OCI-LY1 (cell line): ENCODE results near the gene GTPBP3.
A peak's percentile ranks its signal among the peaks of the same experiment; 100 is the strongest.

Source experiments
- H2AFZ ChIP-seq: fragments of 200-600 bp; sonication (generic), shearing (Covaris generic); 2 replicates; pipeline ENCODE4 v1.6.0; 2014; ENCODE audit warnings: antibody characterized with exemption, mild to moderate bottlenecking, low read length
- H3F3A ChIP-seq: fragments of 200-600 bp; sonication (generic), shearing (Covaris generic); 2 replicates; pipeline ENCODE4 v1.6.0; 2014; ENCODE audit warnings: mild to moderate bottlenecking, antibody characterized with exemption, low read length, moderate library complexity; ENCODE audit not compliant: insufficient read depth
- H3K27ac ChIP-seq: fragments of 200-600 bp; sonication (generic); 2 replicates; pipeline ENCODE4 v1.5.1; 2014; ENCODE audit warnings: low read length, mixed run types, mild to moderate bottlenecking, low read depth; ENCODE audit not compliant: poor library complexity, severe bottlenecking
- H3K27me3 ChIP-seq: fragments of 200-600 bp; sonication (generic); 2 replicates; pipeline ENCODE4 v1.6.0; 2014; ENCODE audit warnings: antibody characterized with exemption, mild to moderate bottlenecking, low read length, moderate library complexity; ENCODE audit not compliant: insufficient read depth
- H3K36me3 ChIP-seq: fragments of 200-600 bp; sonication (generic); 2 replicates; pipeline ENCODE4 v1.6.1; 2014; ENCODE audit warnings: mild to moderate bottlenecking, antibody characterized with exemption, low read length, moderate library complexity, mixed read lengths; ENCODE audit not compliant: insufficient read depth
- H3K4me1 ChIP-seq: fragments of 200-600 bp; sonication (generic); 2 replicates; pipeline ENCODE4 v1.5.1; 2014; ENCODE audit warnings: mild to moderate bottlenecking, low read length, moderate library complexity; ENCODE audit not compliant: insufficient read depth, severe bottlenecking
- H3K4me2 ChIP-seq: fragments of 200-600 bp; sonication (generic), shearing (Covaris generic); 2 replicates; pipeline ENCODE4 v1.6.1; 2014; ENCODE audit warnings: low read length
- H3K4me3 ChIP-seq: fragments of 200-600 bp; sonication (generic); 2 replicates; pipeline ENCODE4 v1.5.1; 2014; ENCODE audit warnings: low read length, low read depth, mild to moderate bottlenecking, mixed read lengths; ENCODE audit not compliant: poor library complexity, severe bottlenecking
- H3K79me2 ChIP-seq: fragments of 200-600 bp; shearing (Covaris generic); 2 replicates; pipeline ENCODE4 v1.6.1; 2016; ENCODE audit warnings: mixed run types, low read length, mixed read lengths; ENCODE audit not compliant: insufficient read depth
- H3K9ac ChIP-seq: fragments of 200-600 bp; sonication (generic), shearing (Covaris generic); 2 replicates; pipeline ENCODE4 v1.6.1; 2014; ENCODE audit warnings: mild to moderate bottlenecking, low read length, mixed read lengths
- H3K9me2 ChIP-seq: fragments of 200-600 bp; sonication (generic), shearing (Covaris generic); 2 replicates; pipeline ENCODE4 v1.6.1; 2014; ENCODE audit warnings: low read depth, mild to moderate bottlenecking, low read length, mixed read lengths
- H3K9me3 ChIP-seq: fragments of 200-600 bp; shearing (Covaris generic); 2 replicates; pipeline ENCODE4 v1.6.1; 2014; ENCODE audit warnings: low read length, mixed read lengths
- H4K20me1 ChIP-seq: fragments of 200-600 bp; sonication (generic), shearing (Covaris generic); 2 replicates; pipeline ENCODE4 v1.6.0; 2016; ENCODE audit warnings: mild to moderate bottlenecking, low read length; ENCODE audit not compliant: insufficient read depth
- EZH2 ChIP-seq: fragments of 200-600 bp; sonication (generic), shearing (Covaris generic); IDR thresholded peaks from 2 replicates; pipeline ENCODE4 v1.8.0; 2017; ENCODE audit warnings: borderline replicate concordance, mixed run types, mild to moderate bottlenecking, antibody characterized with exemption, low read length, moderate library complexity, mixed read lengths
- TF ChIP-seq, protein P1 (sequence below): fragments of 200-600 bp; sonication (generic), shearing (Covaris generic); IDR thresholded peaks from 2 replicates; pipeline ENCODE4 v1.5.1; 2017; ENCODE audit warnings: mild to moderate bottlenecking, antibody characterized with exemption, low read length, moderate library complexity, mixed read lengths

Gene GTPBP3

DNA sequence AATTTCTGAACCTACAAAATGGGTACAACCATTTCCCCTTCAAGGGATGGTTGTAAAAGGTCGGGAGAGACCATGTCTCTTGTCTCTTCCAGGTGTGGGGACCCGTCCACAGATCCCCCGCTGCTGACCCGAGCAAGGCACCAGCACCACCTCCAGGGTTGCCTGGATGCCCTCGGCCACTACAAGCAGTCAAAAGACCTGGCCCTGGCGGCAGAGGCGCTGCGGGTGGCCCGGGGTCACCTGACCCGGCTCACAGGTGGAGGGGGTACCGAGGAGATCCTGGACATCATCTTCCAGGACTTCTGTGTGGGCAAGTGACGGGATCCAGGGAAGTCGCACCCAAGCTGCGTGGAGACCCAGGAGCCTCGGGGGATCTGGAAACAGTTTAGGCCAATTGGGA, 4.0 kb downstream of the GTPBP3 start:
- Histone ChIP-seq H3K9me3 (no peaks in the 10 kb centered on the region), H3K4me2 (no peak overlapping the region), H3K36me3 (peaks cover 38% of the 10 kb centered on the region), H3K27me3 (no peaks in the 10 kb centered on the region), H3F3A (no peaks in the 10 kb centered on the region; the same call in 1 of the 2 replicates), H3K9ac (no peak overlapping the region), H3K27ac (no peak overlapping the region), H3K4me3 (no peak overlapping the region), H3K79me2 (no peaks in the 10 kb centered on the region), H3K9me2 (no peaks in the 10 kb centered on the region), H4K20me1 (no peaks in the 10 kb centered on the region), H3K4me1 (peaks cover 17% of the 10 kb centered on the region), H2AFZ (no peak overlapping the region)
- no peak for TF ChIP-seq EZH2
- TF ChIP-seq, protein P1, sequence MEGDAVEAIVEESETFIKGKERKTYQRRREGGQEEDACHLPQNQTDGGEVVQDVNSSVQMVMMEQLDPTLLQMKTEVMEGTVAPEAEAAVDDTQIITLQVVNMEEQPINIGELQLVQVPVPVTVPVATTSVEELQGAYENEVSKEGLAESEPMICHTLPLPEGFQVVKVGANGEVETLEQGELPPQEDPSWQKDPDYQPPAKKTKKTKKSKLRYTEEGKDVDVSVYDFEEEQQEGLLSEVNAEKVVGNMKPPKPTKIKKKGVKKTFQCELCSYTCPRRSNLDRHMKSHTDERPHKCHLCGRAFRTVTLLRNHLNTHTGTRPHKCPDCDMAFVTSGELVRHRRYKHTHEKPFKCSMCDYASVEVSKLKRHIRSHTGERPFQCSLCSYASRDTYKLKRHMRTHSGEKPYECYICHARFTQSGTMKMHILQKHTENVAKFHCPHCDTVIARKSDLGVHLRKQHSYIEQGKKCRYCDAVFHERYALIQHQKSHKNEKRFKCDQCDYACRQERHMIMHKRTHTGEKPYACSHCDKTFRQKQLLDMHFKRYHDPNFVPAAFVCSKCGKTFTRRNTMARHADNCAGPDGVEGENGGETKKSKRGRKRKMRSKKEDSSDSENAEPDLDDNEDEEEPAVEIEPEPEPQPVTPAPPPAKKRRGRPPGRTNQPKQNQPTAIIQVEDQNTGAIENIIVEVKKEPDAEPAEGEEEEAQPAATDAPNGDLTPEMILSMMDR, result no peak

DNA sequence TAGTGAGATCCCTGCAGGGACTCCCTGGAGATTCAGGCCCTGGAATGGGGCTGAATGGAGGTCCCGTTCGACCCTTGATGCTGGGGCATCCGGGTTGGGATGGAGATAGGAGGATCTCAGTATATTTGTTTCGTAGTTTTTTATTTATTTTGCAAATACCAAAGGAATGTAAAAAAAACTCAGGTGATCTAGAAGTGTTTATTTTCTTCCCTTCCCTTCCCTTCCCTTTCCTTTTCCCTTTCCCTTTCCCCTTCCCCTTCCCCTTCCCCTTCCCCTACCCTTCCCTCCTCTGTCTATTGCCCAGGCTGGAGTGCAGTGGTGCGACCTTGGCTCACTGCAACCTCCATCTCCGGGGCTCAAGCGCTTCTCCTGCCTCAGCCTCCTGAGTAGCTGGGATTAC, 4.5 kb downstream of the GTPBP3 start:
- TF ChIP-seq EZH2, result no peak
- TF ChIP-seq, protein P1, result no peak
- Histone ChIP-seq H3F3A (no peaks in the 10 kb centered on the region; the same call in 1 of the 2 replicates), H3K79me2 (no peaks in the 10 kb centered on the region), H3K9me3 (no peaks in the 10 kb centered on the region), H3K4me3 (no peak overlapping the region), H3K4me1 (peaks cover 15% of the 10 kb centered on the region), H4K20me1 (no peaks in the 10 kb centered on the region), H3K9ac (no peak overlapping the region), H3K27ac (no peak overlapping the region), H3K4me2 (no peak overlapping the region), H3K27me3 (no peaks in the 10 kb centered on the region), H2AFZ (no peak overlapping the region), H3K36me3 (peaks cover 38% of the 10 kb centered on the region), H3K9me2 (no peaks in the 10 kb centered on the region)

DNA sequence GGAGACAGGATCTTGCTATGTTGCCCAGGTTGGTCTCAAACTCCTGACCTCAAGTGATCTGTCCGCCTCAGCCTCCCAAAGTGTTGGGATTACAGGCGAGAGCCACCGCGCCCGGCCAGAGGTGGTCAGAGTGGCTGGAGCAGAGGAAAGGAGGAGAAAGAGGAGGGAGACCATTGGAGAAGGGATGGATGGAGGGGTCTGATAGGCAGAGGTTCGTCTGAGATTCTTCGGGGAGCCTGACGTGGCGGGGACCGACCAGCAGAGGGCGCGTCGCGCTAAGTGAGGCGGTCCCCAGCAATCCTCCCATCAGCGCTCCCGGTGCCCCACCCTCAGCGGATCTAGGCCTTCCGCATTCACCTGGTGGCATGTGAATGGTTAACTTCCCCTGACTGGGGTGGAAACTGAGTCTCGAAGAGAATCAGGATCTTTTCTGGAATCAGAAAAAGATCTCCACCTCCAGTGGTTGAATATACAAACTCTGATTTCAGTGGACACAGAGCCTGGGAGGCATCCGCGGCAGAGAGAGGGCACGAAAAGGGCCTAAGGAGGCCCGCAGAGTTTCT, 8.8 kb downstream of the GTPBP3 start:
- Histone ChIP-seq H3K9me2 (no peaks in the 10 kb centered on the region), H4K20me1 (no peaks in the 10 kb centered on the region), H3F3A (no peaks in the 10 kb centered on the region; the same call in 1 of the 2 replicates), H3K4me3 (no peak overlapping the region), H3K9ac (no peak overlapping the region), H3K4me2 (peak overlapping the region; percentile 14; the same call in 1 of the 2 replicates), H3K36me3 (peaks cover 24% of the 10 kb centered on the region), H3K27me3 (no peaks in the 10 kb centered on the region), H3K9me3 (no peaks in the 10 kb centered on the region), H3K79me2 (no peaks in the 10 kb centered on the region), H2AFZ (peak overlapping the region; percentile 54; the same call in 1 of the 2 replicates), H3K4me1 (peaks cover 4% of the 10 kb centered on the region), H3K27ac (no peak overlapping the region)
- TF ChIP-seq, protein P1, result peak; percentile 92
- TF ChIP-seq EZH2, result no peak
